ENCODE results near the gene SPR. TPM values are rescaled to one million over a fixed set of nuclear protein-coding genes. Genes with fewer than 3 reads are reported as not detected.

The SPR gene
- total and polyA plus RNA-seq, 2 of the 13 experiments (the other 11 are each of a cell fraction or from before 2014, with no cell fraction given) = 34.0 to 96.0 TPM

DNA sequence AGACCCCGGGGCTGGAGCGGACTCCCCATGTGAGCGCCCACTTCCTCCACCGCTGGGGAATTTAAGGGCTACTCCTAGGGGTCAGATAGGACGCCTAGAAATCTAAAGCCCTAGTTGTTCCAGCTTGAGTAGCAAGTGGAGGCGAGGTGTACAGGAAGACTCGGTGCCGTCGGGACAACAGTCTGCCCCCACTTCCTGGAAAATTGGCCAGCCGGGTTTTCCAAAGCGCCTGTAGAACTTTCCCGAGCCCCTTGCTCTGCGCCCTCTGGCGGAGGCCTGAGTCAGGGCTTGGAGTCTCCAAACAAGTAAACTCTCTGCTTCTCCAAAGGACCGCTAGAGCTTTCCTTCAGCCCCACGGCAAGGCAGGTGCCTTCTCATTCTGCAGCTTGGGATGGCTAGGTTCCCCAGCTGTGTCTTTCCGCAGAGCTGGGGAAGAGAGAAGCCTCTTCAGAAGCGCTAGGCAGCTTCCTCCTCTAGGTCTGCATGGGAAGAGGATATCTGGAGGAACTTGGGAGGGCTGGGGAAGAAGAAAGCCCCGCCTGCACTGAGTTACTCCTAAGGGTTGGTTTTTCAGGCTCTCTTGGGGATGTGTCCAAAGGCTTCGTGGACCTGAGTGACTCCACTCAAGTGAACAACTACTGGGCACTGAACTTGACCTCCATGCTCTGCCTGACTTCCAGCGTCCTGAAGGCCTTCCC lies 681 bp downstream of the SPR start (continued):
- TF ChIP-seq, protein P1, sequence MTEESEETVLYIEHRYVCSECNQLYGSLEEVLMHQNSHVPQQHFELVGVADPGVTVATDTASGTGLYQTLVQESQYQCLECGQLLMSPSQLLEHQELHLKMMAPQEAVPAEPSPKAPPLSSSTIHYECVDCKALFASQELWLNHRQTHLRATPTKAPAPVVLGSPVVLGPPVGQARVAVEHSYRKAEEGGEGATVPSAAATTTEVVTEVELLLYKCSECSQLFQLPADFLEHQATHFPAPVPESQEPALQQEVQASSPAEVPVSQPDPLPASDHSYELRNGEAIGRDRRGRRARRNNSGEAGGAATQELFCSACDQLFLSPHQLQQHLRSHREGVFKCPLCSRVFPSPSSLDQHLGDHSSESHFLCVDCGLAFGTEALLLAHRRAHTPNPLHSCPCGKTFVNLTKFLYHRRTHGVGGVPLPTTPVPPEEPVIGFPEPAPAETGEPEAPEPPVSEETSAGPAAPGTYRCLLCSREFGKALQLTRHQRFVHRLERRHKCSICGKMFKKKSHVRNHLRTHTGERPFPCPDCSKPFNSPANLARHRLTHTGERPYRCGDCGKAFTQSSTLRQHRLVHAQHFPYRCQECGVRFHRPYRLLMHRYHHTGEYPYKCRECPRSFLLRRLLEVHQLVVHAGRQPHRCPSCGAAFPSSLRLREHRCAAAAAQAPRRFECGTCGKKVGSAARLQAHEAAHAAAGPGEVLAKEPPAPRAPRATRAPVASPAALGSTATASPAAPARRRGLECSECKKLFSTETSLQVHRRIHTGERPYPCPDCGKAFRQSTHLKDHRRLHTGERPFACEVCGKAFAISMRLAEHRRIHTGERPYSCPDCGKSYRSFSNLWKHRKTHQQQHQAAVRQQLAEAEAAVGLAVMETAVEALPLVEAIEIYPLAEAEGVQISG (CRISPR knock-in tag; IDR thresholded peaks at IDR 0.05) = peak; percentile 6; the same call in 1 of the 2 replicates
- TF ChIP-seq HOXA9 (CRISPR knock-in tag; IDR thresholded peaks at IDR 0.05; ENCODE audit: borderline replicate concordance) (no peak), KAT8 (CRISPR knock-in tag; IDR thresholded peaks at IDR 0.05) (peak; percentile 74), ZFP37 (CRISPR knock-in tag; IDR thresholded peaks at IDR 0.05; ENCODE audit: borderline replicate concordance) (no peak), KLF16 (CRISPR knock-in tag; IDR thresholded peaks at IDR 0.05) (peak in 1 of 2 experiments; percentile 71; a peak in 2 of 4 replicates), SRY (CRISPR knock-in tag; IDR thresholded peaks at IDR 0.05) (no peak), RBFOX2 (IDR thresholded peaks at IDR 0.05; ENCODE audit: low read depth, low read length) (no peak), PCBP2 (optimal IDR thresholded peaks at IDR 0.05; ENCODE audit: low read depth, low read length, poor library complexity, severe bottlenecking) (no peak)
- TF ChIP-seq, protein P2, sequence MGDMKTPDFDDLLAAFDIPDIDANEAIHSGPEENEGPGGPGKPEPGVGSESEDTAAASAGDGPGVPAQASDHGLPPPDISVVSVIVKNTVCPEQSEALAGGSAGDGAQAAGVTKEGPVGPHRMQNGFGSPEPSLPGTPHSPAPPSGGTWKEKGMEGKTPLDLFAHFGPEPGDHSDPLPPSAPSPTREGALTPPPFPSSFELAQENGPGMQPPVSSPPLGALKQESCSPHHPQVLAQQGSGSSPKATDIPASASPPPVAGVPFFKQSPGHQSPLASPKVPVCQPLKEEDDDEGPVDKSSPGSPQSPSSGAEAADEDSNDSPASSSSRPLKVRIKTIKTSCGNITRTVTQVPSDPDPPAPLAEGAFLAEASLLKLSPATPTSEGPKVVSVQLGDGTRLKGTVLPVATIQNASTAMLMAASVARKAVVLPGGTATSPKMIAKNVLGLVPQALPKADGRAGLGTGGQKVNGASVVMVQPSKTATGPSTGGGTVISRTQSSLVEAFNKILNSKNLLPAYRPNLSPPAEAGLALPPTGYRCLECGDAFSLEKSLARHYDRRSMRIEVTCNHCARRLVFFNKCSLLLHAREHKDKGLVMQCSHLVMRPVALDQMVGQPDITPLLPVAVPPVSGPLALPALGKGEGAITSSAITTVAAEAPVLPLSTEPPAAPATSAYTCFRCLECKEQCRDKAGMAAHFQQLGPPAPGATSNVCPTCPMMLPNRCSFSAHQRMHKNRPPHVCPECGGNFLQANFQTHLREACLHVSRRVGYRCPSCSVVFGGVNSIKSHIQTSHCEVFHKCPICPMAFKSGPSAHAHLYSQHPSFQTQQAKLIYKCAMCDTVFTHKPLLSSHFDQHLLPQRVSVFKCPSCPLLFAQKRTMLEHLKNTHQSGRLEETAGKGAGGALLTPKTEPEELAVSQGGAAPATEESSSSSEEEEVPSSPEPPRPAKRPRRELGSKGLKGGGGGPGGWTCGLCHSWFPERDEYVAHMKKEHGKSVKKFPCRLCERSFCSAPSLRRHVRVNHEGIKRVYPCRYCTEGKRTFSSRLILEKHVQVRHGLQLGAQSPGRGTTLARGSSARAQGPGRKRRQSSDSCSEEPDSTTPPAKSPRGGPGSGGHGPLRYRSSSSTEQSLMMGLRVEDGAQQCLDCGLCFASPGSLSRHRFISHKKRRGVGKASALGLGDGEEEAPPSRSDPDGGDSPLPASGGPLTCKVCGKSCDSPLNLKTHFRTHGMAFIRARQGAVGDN (CRISPR knock-in tag; IDR thresholded peaks at IDR 0.05) = peak; percentile 86
- TF ChIP-seq, protein P3, sequence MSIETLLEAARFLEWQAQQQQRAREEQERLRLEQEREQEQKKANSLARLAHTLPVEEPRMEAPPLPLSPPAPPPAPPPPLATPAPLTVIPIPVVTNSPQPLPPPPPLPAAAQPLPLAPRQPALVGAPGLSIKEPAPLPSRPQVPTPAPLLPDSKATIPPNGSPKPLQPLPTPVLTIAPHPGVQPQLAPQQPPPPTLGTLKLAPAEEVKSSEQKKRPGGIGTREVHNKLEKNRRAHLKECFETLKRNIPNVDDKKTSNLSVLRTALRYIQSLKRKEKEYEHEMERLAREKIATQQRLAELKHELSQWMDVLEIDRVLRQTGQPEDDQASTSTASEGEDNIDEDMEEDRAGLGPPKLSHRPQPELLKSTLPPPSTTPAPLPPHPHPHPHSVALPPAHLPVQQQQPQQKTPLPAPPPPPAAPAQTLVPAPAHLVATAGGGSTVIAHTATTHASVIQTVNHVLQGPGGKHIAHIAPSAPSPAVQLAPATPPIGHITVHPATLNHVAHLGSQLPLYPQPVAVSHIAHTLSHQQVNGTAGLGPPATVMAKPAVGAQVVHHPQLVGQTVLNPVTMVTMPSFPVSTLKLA (IDR thresholded peaks at IDR 0.05) = no peak
